Naive thymus-derived CD4-positive, alpha-beta T cell (primary cell): ENCODE measurements around the gene NELFE. TPM values are rescaled to one million over a fixed set of nuclear protein-coding genes. Genes with fewer than 3 reads are reported as not detected.
"Not testable (repeated sequence)": the region's sequence is repeated elsewhere in the genome, so short reads cannot be mapped to it uniquely, and the experiment has no call there.

ENCODE experiments used
- ATAC-seq: fragments of 150-1000 bp; cut with Tn5 transposase; 2 replicates; pipeline ENCODE4 v1.10.0; 2021; ENCODE audit warnings: mild to moderate bottlenecking, moderate library complexity
- CTCF ChIA-PET: fragments of 350-600 bp; sonication (Branson Sonifier 250); formaldehyde crosslinking; loops from one replicate; lab custom pipeline; 2021; ENCODE audit warnings: antibody characterized with exemption; lab: Charles Lee
- POLR2A ChIA-PET: fragments of 350-600 bp; sonication (Branson Sonifier 250); formaldehyde crosslinking; loops from one replicate; lab custom pipeline; 2021; ENCODE audit warnings: antibody characterized with exemption, inconsistent platforms; lab: Charles Lee
- DNase-seq, 9 donors: peaks; one replicate each; pipeline versions ENCODE4 v3.0.0 to v3.0.0-alpha.2; 2020 to 2022; ENCODE audit warnings: mixed read lengths in 1 of 9
- H3K27ac ChIP-seq: one replicate; pipeline ENCODE4 v1.7.0; 2013; ENCODE audit warnings: mild to moderate bottlenecking, low read depth, low read length, moderate library complexity
- H3K27me3 ChIP-seq, 2 donors: one replicate each; pipeline ENCODE4 v1.7.0; 2013; ENCODE audit warnings: low read length in 2 of 2, mild to moderate bottlenecking in 2 of 2, moderate library complexity in 2 of 2; ENCODE audit not compliant: control insufficient read depth in 2 of 2, insufficient read depth in 2 of 2
- H3K36me3 ChIP-seq, 3 experiments: 1 replicate in 2 of 3; 2 replicates in 1 of 3; pipeline ENCODE4 v1.7.0; 2013; ENCODE audit warnings: low read length in 3 of 3, mild to moderate bottlenecking in 3 of 3, moderate library complexity in 1 of 3; ENCODE audit not compliant: insufficient read depth in 3 of 3, control insufficient read depth in 2 of 3
- H3K4me1 ChIP-seq, 2 donors: one replicate each; pipeline ENCODE4 v1.7.0; 2013; ENCODE audit warnings: low read length in 2 of 2, mild to moderate bottlenecking in 2 of 2, moderate library complexity in 1 of 2; ENCODE audit not compliant: control insufficient read depth in 2 of 2, insufficient read depth in 2 of 2
- H3K4me3 ChIP-seq: 2 replicates; pipeline ENCODE4 v1.7.0; 2013; ENCODE audit warnings: mild to moderate bottlenecking, low read length
- H3K9me3 ChIP-seq, 3 experiments: 1 replicate in 2 of 3; 2 replicates in 1 of 3; pipeline ENCODE4 v1.7.0; 2013; ENCODE audit warnings: low read length in 3 of 3; ENCODE audit not compliant: control insufficient read depth in 2 of 3
- H3K27ac Mint-ChIP-seq, 9 donors: one replicate each; pipeline ENCODE4 v1.8.0; 2020 to 2022; ENCODE audit warnings: mixed read lengths in 9 of 9, mild to moderate bottlenecking in 8 of 9, moderate library complexity in 5 of 9, inconsistent platforms in 2 of 9
- H3K27me3 Mint-ChIP-seq, 5 donors: one replicate each; pipeline ENCODE4 v1.8.0; 2021 to 2022; ENCODE audit warnings: mixed read lengths in 5 of 5, mild to moderate bottlenecking in 1 of 5
- H3K36me3 Mint-ChIP-seq, 5 donors: one replicate each; pipeline ENCODE4 v1.8.0; 2020 to 2022; ENCODE audit warnings: mixed read lengths in 5 of 5, mild to moderate bottlenecking in 3 of 5, inconsistent platforms in 1 of 5
- H3K4me1 Mint-ChIP-seq, 7 donors: one replicate each; pipeline ENCODE4 v1.8.0; 2020 to 2022; ENCODE audit warnings: mixed read lengths in 7 of 7, mild to moderate bottlenecking in 3 of 7, inconsistent platforms in 1 of 7
- H3K4me3 Mint-ChIP-seq, 10 donors: one replicate each; pipeline ENCODE4 v1.8.0; 2020 to 2022; ENCODE audit warnings: mild to moderate bottlenecking in 10 of 10, mixed read lengths in 10 of 10, moderate library complexity in 6 of 10, inconsistent platforms in 2 of 10
- H3K9me3 Mint-ChIP-seq, 11 donors: one replicate each; pipeline ENCODE4 v1.8.0; 2020 to 2022; ENCODE audit warnings: mixed read lengths in 11 of 11, mild to moderate bottlenecking in 4 of 11, inconsistent platforms in 1 of 11, moderate library complexity in 1 of 11
- intact Hi-C, 2 donors: fragments of 100-400 bp; cut with micrococcal nuclease; formaldehyde crosslinking; loops; one replicate each; pipeline ENCODE4 v1.15.1; 2023
- polyA plus RNA-seq, 2 donors: library from polyadenylated mRNA; unstranded; fragments of 300-500 nt; fragmentation: Illumina TruSeq; gene quantifications; one replicate each; pipeline ENCODE4 v1.2.3, GENCODE V29; 2021
- total RNA-seq, 6 experiments: library from RNA in 5 of 6; stranded (reverse) in 5 of 6; gene quantifications; 1 replicate in 5 of 6; 2 replicates in 1 of 6; pipeline ENCODE4 v1.2.3 and lab custom pipeline; 2021 to 2026

Gene NELFE
- total and polyA plus RNA-seq, 7 experiments from 2014 or later: 47.5 to 76.6 (median 59.1) TPM

GRCh38 chr6:32004864-32005537, 46.2 kb upstream of the NELFE start:
- Mint-ChIP-seq H3K27ac (peak overlapping the region in 8 of 9 donors; percentile 61 to 90 (median 82)), H3K4me3 (peak overlapping the region in 6 of 10 donors; percentile 35 to 76 (median 50)), H3K4me1 (peaks cover 0 to 11% (median 9%) of the 10 kb centered on the region in 7 donors)
- H3K4me3 ChIP-seq, H3K9me3 ChIP-seq, H3K36me3 Mint-ChIP-seq, CTCF ChIA-PET, POLR2A ChIA-PET, H3K36me3 ChIP-seq, intact Hi-C loops, H3K4me1 ChIP-seq, H3K9me3 Mint-ChIP-seq, H3K27me3 ChIP-seq, H3K27ac ChIP-seq, H3K27me3 Mint-ChIP-seq: not testable (repeated sequence)
- peak in 2 of 9 donors; percentile 11 to 18 for DNase-seq
- peak; percentile 79 for ATAC-seq

GRCh38 chr6:32004393-32004792, 45.6 kb upstream of the NELFE start:
- H3K4me3 Mint-ChIP-seq: peak overlapping the region in 2 of 10 donors; percentile 35 to 52
- intact Hi-C loops, H3K36me3 Mint-ChIP-seq, H3K27ac ChIP-seq, H3K4me3 ChIP-seq, H3K36me3 ChIP-seq, DNase-seq, H3K27me3 ChIP-seq, H3K9me3 Mint-ChIP-seq, H3K9me3 ChIP-seq, CTCF ChIA-PET, ATAC-seq, H3K27me3 Mint-ChIP-seq, POLR2A ChIA-PET, H3K4me1 ChIP-seq: not testable (repeated sequence)
- H3K4me1 Mint-ChIP-seq: peaks cover 0 to 11% (median 9%) of the 10 kb centered on the region in 7 donors
- peak overlapping the region in 4 of 9 donors; percentile 61 to 84 (median 76) for H3K27ac Mint-ChIP-seq

GRCh38 chr6:32003301-32003700, 44.5 kb upstream of the NELFE start:
- H3K27me3 ChIP-seq, H3K36me3 Mint-ChIP-seq, ATAC-seq, H3K27ac Mint-ChIP-seq, H3K9me3 Mint-ChIP-seq, H3K36me3 ChIP-seq, H3K27ac ChIP-seq, DNase-seq, H3K9me3 ChIP-seq, H3K4me1 ChIP-seq, CTCF ChIA-PET, intact Hi-C loops, H3K4me3 ChIP-seq, H3K4me3 Mint-ChIP-seq, POLR2A ChIA-PET, H3K27me3 Mint-ChIP-seq: not testable (repeated sequence)
- peaks cover 0 to 11% (median 9%) of the 10 kb centered on the region in 7 donors for H3K4me1 Mint-ChIP-seq

DNA sequence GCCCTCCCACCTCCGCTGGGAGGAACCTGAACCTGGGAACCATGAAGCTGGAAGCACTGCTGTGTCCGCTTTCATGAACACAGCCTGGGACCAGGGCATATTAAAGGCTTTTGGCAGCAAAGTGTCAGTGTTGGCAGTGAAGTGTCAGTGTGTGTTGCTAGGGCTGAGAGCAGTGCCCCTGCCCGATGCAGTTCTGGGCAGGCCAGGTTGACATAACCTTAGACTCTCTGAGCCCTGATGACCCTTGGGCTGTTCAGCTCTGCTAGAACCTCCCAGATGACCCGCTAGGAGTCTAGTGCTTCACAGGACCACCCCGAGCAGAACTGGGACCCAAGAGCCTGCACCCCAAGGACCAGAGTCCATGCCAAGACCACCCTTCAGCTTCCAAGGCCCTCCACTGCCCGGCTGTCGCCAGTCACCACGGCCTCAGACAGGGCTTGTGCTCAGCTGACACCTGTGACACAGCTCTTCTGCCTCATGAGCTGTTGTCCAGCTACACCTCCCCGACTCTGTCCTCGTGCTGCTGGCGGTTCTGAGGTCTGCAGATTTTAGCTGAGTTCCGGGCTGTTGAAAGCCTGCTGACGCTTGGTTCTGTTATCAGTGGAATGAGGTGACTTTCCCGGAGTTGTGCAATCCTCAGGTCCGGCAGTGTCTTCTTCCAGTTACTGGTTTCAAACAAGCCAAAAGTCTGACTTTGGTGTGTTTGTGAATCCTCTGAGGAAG, 43.9 kb upstream of the NELFE start:
- peak; percentile 31 for ATAC-seq
- H3K36me3 Mint-ChIP-seq, H3K4me3 ChIP-seq: not testable (repeated sequence)

DNA sequence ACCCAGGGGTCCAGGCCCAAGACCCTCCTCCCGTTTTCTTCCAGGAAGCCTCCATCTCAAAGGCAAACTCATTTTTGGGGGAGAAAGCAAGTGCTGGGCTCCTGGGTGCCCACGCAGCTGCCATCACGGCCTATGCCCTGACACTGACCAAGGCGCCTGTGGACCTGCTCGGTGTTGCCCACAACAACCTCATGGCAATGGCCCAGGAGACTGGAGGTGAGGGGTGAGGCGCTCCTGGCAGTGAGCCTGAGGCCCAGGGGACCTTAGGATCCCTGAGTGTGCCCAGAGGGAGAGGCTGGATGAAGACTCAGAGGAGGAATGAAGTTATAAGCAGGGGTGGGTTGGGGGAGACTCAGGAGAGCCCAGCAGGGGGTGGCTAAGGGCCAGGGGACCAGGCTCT, 37.6 kb upstream of the NELFE start:
- intact Hi-C loops, H3K4me3 ChIP-seq, H3K36me3 Mint-ChIP-seq, H3K27me3 Mint-ChIP-seq, H3K36me3 ChIP-seq, ATAC-seq, H3K4me3 Mint-ChIP-seq, CTCF ChIA-PET, H3K27me3 ChIP-seq, H3K27ac Mint-ChIP-seq, H3K9me3 Mint-ChIP-seq, H3K4me1 Mint-ChIP-seq, POLR2A ChIA-PET, DNase-seq, H3K27ac ChIP-seq, H3K9me3 ChIP-seq, H3K4me1 ChIP-seq: not testable (repeated sequence)

More for the DNA sequence above, 43.9 kb upstream of the NELFE start:
- intact Hi-C loops, H3K4me3 Mint-ChIP-seq, H3K27me3 Mint-ChIP-seq, H3K9me3 Mint-ChIP-seq, H3K9me3 ChIP-seq, CTCF ChIA-PET, POLR2A ChIA-PET, H3K27ac Mint-ChIP-seq, H3K27me3 ChIP-seq, DNase-seq, H3K4me1 ChIP-seq, H3K36me3 ChIP-seq, H3K27ac ChIP-seq: not testable (repeated sequence)
- H3K4me1 Mint-ChIP-seq: peaks cover 0 to 11% (median 9%) of the 10 kb centered on the region in 7 donors

DNA sequence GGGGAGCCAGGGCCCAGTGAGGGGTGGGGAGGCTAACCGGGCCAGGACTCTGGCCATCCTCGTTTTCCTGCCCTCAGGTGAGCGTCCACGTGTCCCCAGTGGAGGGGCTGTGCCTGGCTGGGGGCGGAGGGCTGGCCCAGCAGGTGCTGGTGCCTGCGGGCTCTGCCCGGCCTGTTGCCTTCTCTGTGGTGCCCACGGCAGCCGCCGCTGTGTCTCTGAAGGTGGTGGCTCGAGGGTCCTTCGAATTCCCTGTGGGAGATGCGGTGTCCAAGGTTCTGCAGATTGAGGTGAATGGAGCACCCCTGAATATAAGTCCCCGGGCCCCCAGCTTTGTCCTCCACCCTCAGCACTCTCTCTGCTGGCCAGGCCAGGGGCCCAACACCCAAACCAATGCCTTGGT, 35.6 kb upstream of the NELFE start:
- H3K27ac Mint-ChIP-seq, CTCF ChIA-PET, H3K4me3 Mint-ChIP-seq, intact Hi-C loops, H3K36me3 ChIP-seq, H3K4me1 Mint-ChIP-seq, H3K9me3 Mint-ChIP-seq, H3K36me3 Mint-ChIP-seq, ATAC-seq, H3K27me3 Mint-ChIP-seq, H3K4me3 ChIP-seq, POLR2A ChIA-PET, H3K27ac ChIP-seq, H3K27me3 ChIP-seq, H3K9me3 ChIP-seq, H3K4me1 ChIP-seq: not testable (repeated sequence)
- peak in 1 of 9 donors; percentile 4 for DNase-seq

GRCh38 chr6:31989363-31989762, 30.6 kb upstream of the NELFE start:
- H3K9me3 ChIP-seq, ATAC-seq, H3K4me1 Mint-ChIP-seq, H3K27me3 Mint-ChIP-seq, H3K4me1 ChIP-seq, CTCF ChIA-PET, H3K27me3 ChIP-seq, H3K27ac ChIP-seq, H3K36me3 Mint-ChIP-seq, DNase-seq, POLR2A ChIA-PET, H3K27ac Mint-ChIP-seq, H3K36me3 ChIP-seq, intact Hi-C loops, H3K4me3 ChIP-seq, H3K4me3 Mint-ChIP-seq, H3K9me3 Mint-ChIP-seq: not testable (repeated sequence)
